GM23338 (cell line): ENCODE measurements around the gene NCOR2.

Experiments
- JUNB ChIP-seq: IDR thresholded peaks from one replicate; pipeline ENCODE4 v1.6.1; 2016; ENCODE audit warnings: antibody characterized with exemption; ENCODE audit not compliant: unreplicated experiment
- TF ChIP-seq, protein P1 (sequence below), 2 experiments: fragments of 200-600 bp in 1 of 2; sonication (generic) in 1 of 2; conservative IDR thresholded peaks; 2 replicates each; pipeline versions ENCODE4 v1.5.1 to v1.6.1; 2016 to 2017; ENCODE audit warnings: antibody characterized with exemption in 2 of 2, low read depth in 2 of 2, mild to moderate bottlenecking in 2 of 2, moderate library complexity in 1 of 2
- TF ChIP-seq, protein P2 (sequence below): IDR thresholded peaks from one replicate; pipeline ENCODE4 v1.6.1; 2018; ENCODE audit warnings: antibody characterized with exemption; ENCODE audit not compliant: unreplicated experiment
- TF ChIP-seq, protein P3 (sequence below): IDR thresholded peaks from 2 replicates; pipeline ENCODE4 v1.6.1; 2016; ENCODE audit warnings: antibody characterized with exemption

DNA sequence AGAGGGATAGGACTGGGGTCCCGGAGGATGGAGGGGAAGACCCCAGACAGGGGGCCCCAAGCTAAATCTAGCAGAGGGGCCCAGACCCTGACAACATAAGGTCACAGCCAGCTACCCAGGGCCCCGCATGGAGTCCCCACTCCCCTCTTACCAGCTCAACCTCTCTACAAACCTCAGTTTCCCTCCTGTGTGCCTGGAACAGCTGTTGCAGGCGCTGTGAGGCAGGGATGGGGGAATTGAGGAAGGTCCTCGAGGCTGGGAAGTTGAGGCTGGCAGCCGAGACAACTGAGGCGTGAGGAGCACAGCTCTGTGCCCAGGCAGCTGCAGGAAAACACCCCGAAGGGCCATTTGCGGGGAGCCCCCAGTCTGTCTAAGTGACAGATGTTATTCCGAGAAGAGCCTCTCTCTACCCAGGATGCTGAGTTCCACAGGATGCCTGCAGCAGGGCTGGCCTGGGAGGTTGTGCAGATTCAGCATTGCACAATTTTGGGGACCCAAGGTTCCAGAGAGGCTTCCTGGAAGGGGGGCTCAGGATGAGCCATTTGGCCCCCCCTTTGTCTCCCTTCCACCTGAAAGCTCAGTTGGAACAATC, 42.7 kb upstream of the NCOR2 start:
- no peak for TF ChIP-seq JUNB
- TF ChIP-seq, protein P1, sequence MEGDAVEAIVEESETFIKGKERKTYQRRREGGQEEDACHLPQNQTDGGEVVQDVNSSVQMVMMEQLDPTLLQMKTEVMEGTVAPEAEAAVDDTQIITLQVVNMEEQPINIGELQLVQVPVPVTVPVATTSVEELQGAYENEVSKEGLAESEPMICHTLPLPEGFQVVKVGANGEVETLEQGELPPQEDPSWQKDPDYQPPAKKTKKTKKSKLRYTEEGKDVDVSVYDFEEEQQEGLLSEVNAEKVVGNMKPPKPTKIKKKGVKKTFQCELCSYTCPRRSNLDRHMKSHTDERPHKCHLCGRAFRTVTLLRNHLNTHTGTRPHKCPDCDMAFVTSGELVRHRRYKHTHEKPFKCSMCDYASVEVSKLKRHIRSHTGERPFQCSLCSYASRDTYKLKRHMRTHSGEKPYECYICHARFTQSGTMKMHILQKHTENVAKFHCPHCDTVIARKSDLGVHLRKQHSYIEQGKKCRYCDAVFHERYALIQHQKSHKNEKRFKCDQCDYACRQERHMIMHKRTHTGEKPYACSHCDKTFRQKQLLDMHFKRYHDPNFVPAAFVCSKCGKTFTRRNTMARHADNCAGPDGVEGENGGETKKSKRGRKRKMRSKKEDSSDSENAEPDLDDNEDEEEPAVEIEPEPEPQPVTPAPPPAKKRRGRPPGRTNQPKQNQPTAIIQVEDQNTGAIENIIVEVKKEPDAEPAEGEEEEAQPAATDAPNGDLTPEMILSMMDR (conservative IDR thresholded peaks at IDR 0.05; ENCODE audit: low read depth in 2 of 2), result no peak
- TF ChIP-seq, protein P2, sequence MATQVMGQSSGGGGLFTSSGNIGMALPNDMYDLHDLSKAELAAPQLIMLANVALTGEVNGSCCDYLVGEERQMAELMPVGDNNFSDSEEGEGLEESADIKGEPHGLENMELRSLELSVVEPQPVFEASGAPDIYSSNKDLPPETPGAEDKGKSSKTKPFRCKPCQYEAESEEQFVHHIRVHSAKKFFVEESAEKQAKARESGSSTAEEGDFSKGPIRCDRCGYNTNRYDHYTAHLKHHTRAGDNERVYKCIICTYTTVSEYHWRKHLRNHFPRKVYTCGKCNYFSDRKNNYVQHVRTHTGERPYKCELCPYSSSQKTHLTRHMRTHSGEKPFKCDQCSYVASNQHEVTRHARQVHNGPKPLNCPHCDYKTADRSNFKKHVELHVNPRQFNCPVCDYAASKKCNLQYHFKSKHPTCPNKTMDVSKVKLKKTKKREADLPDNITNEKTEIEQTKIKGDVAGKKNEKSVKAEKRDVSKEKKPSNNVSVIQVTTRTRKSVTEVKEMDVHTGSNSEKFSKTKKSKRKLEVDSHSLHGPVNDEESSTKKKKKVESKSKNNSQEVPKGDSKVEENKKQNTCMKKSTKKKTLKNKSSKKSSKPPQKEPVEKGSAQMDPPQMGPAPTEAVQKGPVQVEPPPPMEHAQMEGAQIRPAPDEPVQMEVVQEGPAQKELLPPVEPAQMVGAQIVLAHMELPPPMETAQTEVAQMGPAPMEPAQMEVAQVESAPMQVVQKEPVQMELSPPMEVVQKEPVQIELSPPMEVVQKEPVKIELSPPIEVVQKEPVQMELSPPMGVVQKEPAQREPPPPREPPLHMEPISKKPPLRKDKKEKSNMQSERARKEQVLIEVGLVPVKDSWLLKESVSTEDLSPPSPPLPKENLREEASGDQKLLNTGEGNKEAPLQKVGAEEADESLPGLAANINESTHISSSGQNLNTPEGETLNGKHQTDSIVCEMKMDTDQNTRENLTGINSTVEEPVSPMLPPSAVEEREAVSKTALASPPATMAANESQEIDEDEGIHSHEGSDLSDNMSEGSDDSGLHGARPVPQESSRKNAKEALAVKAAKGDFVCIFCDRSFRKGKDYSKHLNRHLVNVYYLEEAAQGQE, result no peak
- TF ChIP-seq, protein P3, sequence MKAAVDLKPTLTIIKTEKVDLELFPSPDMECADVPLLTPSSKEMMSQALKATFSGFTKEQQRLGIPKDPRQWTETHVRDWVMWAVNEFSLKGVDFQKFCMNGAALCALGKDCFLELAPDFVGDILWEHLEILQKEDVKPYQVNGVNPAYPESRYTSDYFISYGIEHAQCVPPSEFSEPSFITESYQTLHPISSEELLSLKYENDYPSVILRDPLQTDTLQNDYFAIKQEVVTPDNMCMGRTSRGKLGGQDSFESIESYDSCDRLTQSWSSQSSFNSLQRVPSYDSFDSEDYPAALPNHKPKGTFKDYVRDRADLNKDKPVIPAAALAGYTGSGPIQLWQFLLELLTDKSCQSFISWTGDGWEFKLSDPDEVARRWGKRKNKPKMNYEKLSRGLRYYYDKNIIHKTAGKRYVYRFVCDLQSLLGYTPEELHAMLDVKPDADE, result no peak
